ENCODE results near the gene LAMB1.

GRCh38 chr7:108009873-108010272 is 6.9 kb upstream of the LAMB1 start:
- TF ChIP-seq CTCF (IDR thresholded peaks at IDR 0.05; ENCODE audit: low read length) (no peak), EZH2 (IDR thresholded peaks at IDR 0.05; ENCODE audit: borderline replicate concordance, low read length) (no peak)
